ENCODE data around the gene EHD3. TPM values are rescaled to one million over a fixed set of nuclear protein-coding genes. Genes with fewer than 3 reads are reported as not detected.

EHD3 gene
- total RNA-seq, 1 donor from 2014 or later = 29.7 TPM

DNA sequence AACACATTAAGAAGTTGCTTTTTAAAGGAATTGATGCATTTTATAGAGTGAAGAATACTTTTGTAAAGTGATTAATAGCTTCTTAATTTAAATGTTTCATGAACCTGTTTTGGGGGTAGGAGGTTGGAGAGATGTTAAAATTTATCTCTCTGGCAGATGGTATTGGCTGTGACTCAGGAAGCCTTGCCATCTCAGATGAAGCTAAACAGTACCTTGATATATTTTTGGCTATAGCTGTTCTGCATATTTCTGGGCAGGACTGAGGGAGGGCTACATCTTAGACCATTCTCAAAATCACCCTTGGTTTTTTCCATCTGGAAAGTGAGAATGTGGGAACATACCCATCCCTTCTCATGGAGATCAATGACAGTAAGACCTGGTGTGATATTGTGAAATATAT lies 30.0 kb upstream of the EHD3 start:
- TF ChIP-seq, protein P1, sequence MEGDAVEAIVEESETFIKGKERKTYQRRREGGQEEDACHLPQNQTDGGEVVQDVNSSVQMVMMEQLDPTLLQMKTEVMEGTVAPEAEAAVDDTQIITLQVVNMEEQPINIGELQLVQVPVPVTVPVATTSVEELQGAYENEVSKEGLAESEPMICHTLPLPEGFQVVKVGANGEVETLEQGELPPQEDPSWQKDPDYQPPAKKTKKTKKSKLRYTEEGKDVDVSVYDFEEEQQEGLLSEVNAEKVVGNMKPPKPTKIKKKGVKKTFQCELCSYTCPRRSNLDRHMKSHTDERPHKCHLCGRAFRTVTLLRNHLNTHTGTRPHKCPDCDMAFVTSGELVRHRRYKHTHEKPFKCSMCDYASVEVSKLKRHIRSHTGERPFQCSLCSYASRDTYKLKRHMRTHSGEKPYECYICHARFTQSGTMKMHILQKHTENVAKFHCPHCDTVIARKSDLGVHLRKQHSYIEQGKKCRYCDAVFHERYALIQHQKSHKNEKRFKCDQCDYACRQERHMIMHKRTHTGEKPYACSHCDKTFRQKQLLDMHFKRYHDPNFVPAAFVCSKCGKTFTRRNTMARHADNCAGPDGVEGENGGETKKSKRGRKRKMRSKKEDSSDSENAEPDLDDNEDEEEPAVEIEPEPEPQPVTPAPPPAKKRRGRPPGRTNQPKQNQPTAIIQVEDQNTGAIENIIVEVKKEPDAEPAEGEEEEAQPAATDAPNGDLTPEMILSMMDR (IDR thresholded peaks at IDR 0.05; ENCODE audit: borderline replicate concordance) = no peak
- no peak overlapping the region for H3K4me3 ChIP-seq
- DNase-seq = no peak
- no peaks in the 10 kb centered on the region for H3K27me3 ChIP-seq (ENCODE audit: low read depth)
- intact Hi-C loops (cut with micrococcal nuclease) = no loop called here
- no peaks in the 10 kb centered on the region for H3K9me3 ChIP-seq (replicated peaks)
- H3K4me1 ChIP-seq = peaks cover 36% of the 10 kb centered on the region
- no peak overlapping the region for H3K27ac ChIP-seq (replicated peaks)
- H3K36me3 ChIP-seq = no peaks in the 10 kb centered on the region

DNA sequence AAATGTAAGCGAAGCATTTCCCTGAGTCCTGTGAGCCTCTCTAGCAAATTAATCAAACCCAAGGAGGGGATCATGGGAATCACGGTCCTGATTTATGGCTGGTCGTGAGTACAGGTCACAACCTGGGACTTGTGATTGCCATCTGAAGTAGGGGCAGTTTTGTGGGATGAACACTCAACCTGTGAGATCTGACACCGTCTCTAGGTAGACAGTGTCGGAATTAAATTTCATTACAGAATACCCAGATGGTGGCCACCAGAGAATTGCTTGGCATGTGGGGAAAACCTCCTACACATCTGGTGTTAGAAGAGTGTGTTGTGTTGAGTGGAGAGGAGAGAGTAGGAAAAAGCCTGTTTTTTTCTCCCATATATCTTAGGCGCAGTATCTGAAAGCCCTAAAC lies 29.2 kb upstream of the EHD3 start:
- no peaks in the 10 kb centered on the region for H3K36me3 ChIP-seq
- H3K27me3 ChIP-seq (ENCODE audit: low read depth) = no peaks in the 10 kb centered on the region
- H3K4me1 ChIP-seq = peaks cover 36% of the 10 kb centered on the region
- no peaks in the 10 kb centered on the region for H3K9me3 ChIP-seq (replicated peaks)
- DNase-seq = no peak
- intact Hi-C loops (cut with micrococcal nuclease) = no loop called here
- no peak overlapping the region for H3K27ac ChIP-seq (replicated peaks)
- TF ChIP-seq, protein P1 (IDR thresholded peaks at IDR 0.05; ENCODE audit: borderline replicate concordance) = no peak
- H3K4me3 ChIP-seq = no peak overlapping the region

DNA sequence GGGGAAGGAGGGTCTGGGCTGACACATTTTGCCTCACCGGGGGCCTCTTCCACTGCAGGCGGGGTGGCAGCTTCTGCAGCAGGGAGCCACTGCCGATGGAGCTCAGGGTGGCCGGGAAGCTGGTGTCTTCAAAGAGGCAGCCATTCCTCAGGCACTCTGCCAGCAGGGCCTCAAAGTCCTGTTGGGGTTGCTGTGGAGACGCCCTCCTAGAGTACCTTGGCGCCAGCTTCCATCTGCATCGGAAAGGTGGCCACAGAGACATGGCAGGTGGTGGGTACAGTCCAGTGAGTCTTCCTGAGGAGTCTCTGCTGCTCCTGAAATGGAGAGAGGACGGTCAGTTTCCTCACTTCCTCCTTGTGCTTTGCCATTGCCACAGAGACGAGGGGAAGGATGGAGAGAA lies 28.8 kb upstream of the EHD3 start:
- peaks cover 36% of the 10 kb centered on the region for H3K4me1 ChIP-seq
- H3K4me3 ChIP-seq = no peak overlapping the region
- TF ChIP-seq, protein P1 (IDR thresholded peaks at IDR 0.05; ENCODE audit: borderline replicate concordance) = no peak
- no peak overlapping the region for H3K27ac ChIP-seq (replicated peaks)
- H3K36me3 ChIP-seq = no peaks in the 10 kb centered on the region
- no peaks in the 10 kb centered on the region for H3K9me3 ChIP-seq (replicated peaks)
- DNase-seq = no peak
- intact Hi-C loops (cut with micrococcal nuclease) = no loop called here
- no peaks in the 10 kb centered on the region for H3K27me3 ChIP-seq (ENCODE audit: low read depth)

DNA sequence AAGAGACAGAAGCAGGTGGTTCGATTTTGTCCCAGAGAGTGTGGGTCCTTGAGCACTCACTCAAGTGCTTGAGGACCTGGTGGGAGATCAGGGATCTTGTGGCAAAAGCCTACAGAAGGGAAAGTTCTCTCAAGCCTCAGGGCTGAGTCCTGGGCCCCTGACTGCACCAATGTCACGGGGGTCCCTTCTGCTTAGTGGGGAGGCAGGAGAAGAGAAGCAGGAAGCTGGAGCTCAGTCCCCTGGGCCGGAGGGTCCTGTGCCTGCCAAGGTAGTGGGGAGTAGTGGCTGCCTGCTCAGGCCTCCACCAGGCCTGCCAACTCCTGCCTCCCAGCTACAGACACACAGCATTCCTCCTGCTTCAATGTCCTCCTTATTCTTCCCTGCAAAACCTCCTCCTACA lies 28.3 kb upstream of the EHD3 start:
- DNase-seq = no peak
- TF ChIP-seq, protein P1 (IDR thresholded peaks at IDR 0.05; ENCODE audit: borderline replicate concordance) = no peak

DNA sequence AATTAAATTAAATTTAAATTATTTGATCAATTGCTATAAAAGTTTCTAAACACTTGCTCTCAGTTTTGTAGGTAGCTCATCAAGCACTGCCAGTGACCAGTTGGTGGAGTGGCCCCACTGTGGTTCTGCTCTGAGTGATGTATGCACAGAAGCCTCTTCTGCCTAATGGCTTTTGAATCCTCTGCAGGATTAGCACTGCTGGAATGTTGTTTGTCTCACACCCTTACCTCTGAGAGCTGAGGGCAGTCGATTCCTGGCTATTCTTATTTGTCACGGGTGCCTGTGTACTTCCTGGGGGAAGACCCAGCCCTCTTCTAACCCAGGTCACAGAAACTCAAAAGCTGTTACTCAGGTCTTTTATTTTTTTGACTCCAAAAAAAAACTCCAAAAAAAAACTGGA lies 26.2 kb upstream of the EHD3 start:
- DNase-seq = no peak
- Histone ChIP-seq H3K27ac (replicated peaks) (no peak overlapping the region), H3K27me3 (ENCODE audit: low read depth) (no peaks in the 10 kb centered on the region), H3K4me1 (peaks cover 29% of the 10 kb centered on the region), H3K9me3 (replicated peaks) (no peaks in the 10 kb centered on the region), H3K4me3 (no peak overlapping the region), H3K36me3 (no peaks in the 10 kb centered on the region)
- TF ChIP-seq, protein P1 (IDR thresholded peaks at IDR 0.05; ENCODE audit: borderline replicate concordance) = no peak
- intact Hi-C loops (cut with micrococcal nuclease) = no loop called here

More for the DNA sequence above, 28.3 kb upstream of the EHD3 start:
- Histone ChIP-seq H3K4me1 (peaks cover 36% of the 10 kb centered on the region), H3K36me3 (no peaks in the 10 kb centered on the region), H3K4me3 (no peak overlapping the region), H3K9me3 (replicated peaks) (no peaks in the 10 kb centered on the region), H3K27me3 (ENCODE audit: low read depth) (no peaks in the 10 kb centered on the region), H3K27ac (replicated peaks) (no peak overlapping the region)
- intact Hi-C loops (cut with micrococcal nuclease) = no loop called here

DNA sequence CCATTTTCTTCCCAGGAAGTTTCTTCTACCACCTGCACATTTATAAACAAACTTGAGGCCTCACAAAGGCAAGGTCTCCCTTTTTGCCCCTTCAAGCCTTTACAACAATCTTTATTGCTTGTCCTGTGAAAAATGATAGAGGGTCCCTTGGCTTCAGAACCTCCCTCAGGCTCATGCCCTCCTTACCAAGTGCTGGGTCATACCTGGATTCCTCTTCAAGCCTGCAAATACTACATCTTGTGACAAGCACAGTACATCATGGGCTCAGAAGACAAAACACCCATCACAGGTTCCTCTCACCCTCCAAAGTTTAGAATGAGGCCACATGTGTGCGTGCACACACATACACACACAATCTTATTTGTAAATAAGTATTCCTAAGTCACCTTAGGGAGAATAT lies 25.7 kb upstream of the EHD3 start:
- intact Hi-C loops (cut with micrococcal nuclease) = no loop called here

More for the DNA sequence above, 25.7 kb upstream of the EHD3 start:
- Histone ChIP-seq H3K9me3 (replicated peaks) (no peaks in the 10 kb centered on the region), H3K27ac (replicated peaks) (no peak overlapping the region), H3K27me3 (ENCODE audit: low read depth) (no peaks in the 10 kb centered on the region), H3K36me3 (no peaks in the 10 kb centered on the region), H3K4me3 (no peak overlapping the region), H3K4me1 (peaks cover 29% of the 10 kb centered on the region)
- TF ChIP-seq, protein P1 (IDR thresholded peaks at IDR 0.05; ENCODE audit: borderline replicate concordance) = no peak
- DNase-seq = no peak
